Measurements from ENCODE around the gene SMCO2. TPM values are rescaled to one million over a fixed set of nuclear protein-coding genes. Genes with fewer than 3 reads are reported as not detected.

Gene SMCO2
- total RNA-seq, 6 experiments from 2014 or later: not detected

DNA sequence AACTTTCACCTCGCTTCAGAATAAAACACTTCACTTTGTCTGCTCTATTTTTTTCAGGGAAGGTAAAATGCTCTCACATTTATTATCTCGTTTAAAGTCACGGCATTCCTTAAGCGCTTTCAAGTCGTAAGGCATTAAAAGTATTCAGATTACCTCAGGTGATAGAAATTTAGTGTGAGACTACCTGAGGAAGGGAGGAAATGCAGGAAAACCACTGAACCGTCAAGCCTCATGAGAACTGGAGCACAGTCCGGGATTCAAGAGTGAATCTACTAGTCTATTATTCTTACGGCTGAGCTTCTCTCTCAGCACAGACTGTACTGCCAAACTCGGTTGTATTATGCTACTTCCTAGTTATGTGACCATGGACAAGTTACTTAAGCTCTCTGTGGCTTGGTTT, 69.1 kb downstream of the SMCO2 start:
- no peaks in the 10 kb centered on the region for H3K9me3 Mint-ChIP-seq
- H3K4me1 Mint-ChIP-seq (ENCODE audit: low read depth): peaks cover 15% of the 10 kb centered on the region
- no peak overlapping the region for H3K27ac Mint-ChIP-seq
- no peaks in the 10 kb centered on the region for H3K36me3 Mint-ChIP-seq (ENCODE audit: low read depth)
- TF ChIP-seq, protein P1, sequence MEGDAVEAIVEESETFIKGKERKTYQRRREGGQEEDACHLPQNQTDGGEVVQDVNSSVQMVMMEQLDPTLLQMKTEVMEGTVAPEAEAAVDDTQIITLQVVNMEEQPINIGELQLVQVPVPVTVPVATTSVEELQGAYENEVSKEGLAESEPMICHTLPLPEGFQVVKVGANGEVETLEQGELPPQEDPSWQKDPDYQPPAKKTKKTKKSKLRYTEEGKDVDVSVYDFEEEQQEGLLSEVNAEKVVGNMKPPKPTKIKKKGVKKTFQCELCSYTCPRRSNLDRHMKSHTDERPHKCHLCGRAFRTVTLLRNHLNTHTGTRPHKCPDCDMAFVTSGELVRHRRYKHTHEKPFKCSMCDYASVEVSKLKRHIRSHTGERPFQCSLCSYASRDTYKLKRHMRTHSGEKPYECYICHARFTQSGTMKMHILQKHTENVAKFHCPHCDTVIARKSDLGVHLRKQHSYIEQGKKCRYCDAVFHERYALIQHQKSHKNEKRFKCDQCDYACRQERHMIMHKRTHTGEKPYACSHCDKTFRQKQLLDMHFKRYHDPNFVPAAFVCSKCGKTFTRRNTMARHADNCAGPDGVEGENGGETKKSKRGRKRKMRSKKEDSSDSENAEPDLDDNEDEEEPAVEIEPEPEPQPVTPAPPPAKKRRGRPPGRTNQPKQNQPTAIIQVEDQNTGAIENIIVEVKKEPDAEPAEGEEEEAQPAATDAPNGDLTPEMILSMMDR (IDR thresholded peaks at IDR 0.05): no peak
- H3K27me3 Mint-ChIP-seq (ENCODE audit: insufficient read depth): no peaks in the 10 kb centered on the region; the same call in none of the 2 replicates
- H3K4me3 Mint-ChIP-seq: no peak overlapping the region
- DNase-seq: no peak

- peaks cover 24% of the 10 kb centered on the region for H3K4me1 Mint-ChIP-seq (ENCODE audit: low read depth)
- H3K36me3 Mint-ChIP-seq (ENCODE audit: low read depth): no peaks in the 10 kb centered on the region
- H3K4me3 Mint-ChIP-seq: no peak overlapping the region
- TF ChIP-seq, protein P1 (IDR thresholded peaks at IDR 0.05): no peak
- H3K27ac Mint-ChIP-seq: no peak overlapping the region
- H3K9me3 Mint-ChIP-seq: no peaks in the 10 kb centered on the region
- DNase-seq: no peak
- no peaks in the 10 kb centered on the region; the same call in none of the 2 replicates for H3K27me3 Mint-ChIP-seq (ENCODE audit: insufficient read depth)
Observed at GRCh38 chr12:27516625-27517024, 70.1 kb downstream of the SMCO2 start.

DNA sequence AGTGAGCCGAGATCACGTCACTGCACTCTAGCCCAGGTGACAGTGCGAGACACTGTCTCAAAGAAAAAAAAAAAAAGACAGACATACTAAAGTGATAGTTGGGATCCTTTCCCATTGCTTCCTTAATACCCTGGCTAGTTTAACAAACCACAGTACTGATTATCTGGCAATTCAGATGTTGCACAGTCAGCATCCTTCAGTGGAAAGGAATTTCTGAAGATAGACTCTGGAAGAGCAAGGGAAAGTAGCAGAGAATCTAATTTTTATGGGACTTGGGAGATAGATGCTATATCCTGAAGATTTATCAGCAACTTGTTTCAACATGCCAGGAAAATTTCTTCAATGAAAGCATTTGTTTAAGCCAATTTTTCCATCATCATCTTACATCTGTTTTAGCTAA, 71.0 kb downstream of the SMCO2 start:
- Mint-ChIP-seq H3K9me3 (no peaks in the 10 kb centered on the region), H3K27ac (no peak overlapping the region), H3K4me1 (ENCODE audit: low read depth) (peaks cover 34% of the 10 kb centered on the region), H3K27me3 (ENCODE audit: insufficient read depth) (no peaks in the 10 kb centered on the region; the same call in none of the 2 replicates), H3K4me3 (no peak overlapping the region), H3K36me3 (ENCODE audit: low read depth) (no peaks in the 10 kb centered on the region)
- no peak for DNase-seq
- TF ChIP-seq, protein P1 (IDR thresholded peaks at IDR 0.05): no peak

DNA sequence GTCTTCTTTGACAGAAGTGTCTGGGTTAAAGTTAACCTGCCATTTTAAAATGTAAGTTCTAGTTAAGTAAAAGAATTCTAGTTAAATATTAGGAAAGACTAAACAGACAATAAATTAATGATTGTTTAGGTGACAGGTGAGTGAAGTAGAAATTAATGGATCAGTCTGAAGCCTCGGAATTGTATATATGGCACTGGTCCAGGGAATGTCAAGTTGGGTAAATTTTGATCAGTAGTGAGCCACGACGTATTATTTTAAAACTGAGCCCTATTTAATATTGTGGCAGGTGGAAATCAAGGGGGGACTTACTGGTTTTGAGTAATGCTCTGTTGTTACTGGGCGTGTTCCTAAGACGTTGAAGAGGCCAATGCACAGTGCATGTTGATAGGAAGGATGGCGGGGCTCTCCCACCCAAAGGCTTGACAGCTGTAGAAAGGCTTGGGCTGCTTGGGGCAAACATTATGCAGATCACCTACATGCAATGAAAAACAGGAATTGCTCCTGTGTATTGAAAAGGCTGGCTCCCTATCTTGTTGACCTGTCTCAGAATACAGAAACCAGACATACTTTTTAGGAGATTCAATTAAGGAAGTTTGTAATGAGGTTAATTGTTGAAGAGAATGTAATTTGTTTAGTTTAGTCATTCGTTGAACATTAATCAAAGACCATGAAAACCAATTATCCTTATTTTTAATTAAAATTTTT, 71.6 kb downstream of the SMCO2 start:
- Mint-ChIP-seq H3K27ac (no peak overlapping the region), H3K4me3 (no peak overlapping the region), H3K36me3 (ENCODE audit: low read depth) (no peaks in the 10 kb centered on the region), H3K4me1 (ENCODE audit: low read depth) (peaks cover 39% of the 10 kb centered on the region), H3K27me3 (ENCODE audit: insufficient read depth) (no peaks in the 10 kb centered on the region; the same call in none of the 2 replicates), H3K9me3 (no peaks in the 10 kb centered on the region)
- TF ChIP-seq, protein P1 (IDR thresholded peaks at IDR 0.05): no peak
- no peak for DNase-seq

GRCh38 chr12:27521066-27521465, 74.5 kb downstream of the SMCO2 start:
- no peaks in the 10 kb centered on the region for H3K9me3 Mint-ChIP-seq

More at GRCh38 chr12:27521066-27521465, 74.5 kb downstream of the SMCO2 start:
- Mint-ChIP-seq H3K4me3 (peak overlapping the region; percentile 58), H3K36me3 (ENCODE audit: low read depth) (peaks cover 6% of the 10 kb centered on the region), H3K4me1 (ENCODE audit: low read depth) (peaks cover 41% of the 10 kb centered on the region), H3K27me3 (ENCODE audit: insufficient read depth) (no peaks in the 10 kb centered on the region; the same call in none of the 2 replicates), H3K27ac (peak overlapping the region; percentile 70)
- no peak for DNase-seq
- TF ChIP-seq, protein P1 (IDR thresholded peaks at IDR 0.05): no peak

Measured in HFFc6 (cell line).